ENCODE results near the gene TPTE2. TPM values are rescaled to one million over a fixed set of nuclear protein-coding genes. Genes with fewer than 3 reads are reported as not detected.
"Not testable (repeated sequence)": the region's sequence is repeated elsewhere in the genome, so short reads cannot be mapped to it uniquely, and the experiment has no call there.

The TPTE2 gene
- total RNA-seq, 4 donors from 2014 or later: not detected

GRCh38 chr13:19519049-19519448, 42.3 kb downstream of the TPTE2 start:
- H3K36me3 ChIP-seq: no peaks in the 10 kb centered on the region
- DNase-seq: no peak
- no peak overlapping the region for H3K27ac ChIP-seq
- no peaks in the 10 kb centered on the region for H3K27me3 ChIP-seq
- TF ChIP-seq CTCF (IDR thresholded peaks at IDR 0.05) (no peak), POLR2A (IDR thresholded peaks at IDR 0.05) (no peak)
- no peaks in the 10 kb centered on the region for H3K4me1 ChIP-seq
- intact Hi-C loops (cut with DNase I): no loop called here
- no peak overlapping the region for H3K4me3 ChIP-seq
- no peaks in the 10 kb centered on the region for H3K9me3 ChIP-seq

- H3K36me3 ChIP-seq; DNase-seq; intact Hi-C loops (cut with DNase I); H3K4me1 ChIP-seq; H3K27ac ChIP-seq; H3K9me3 ChIP-seq; H3K27me3 ChIP-seq; H3K4me3 ChIP-seq: not testable (repeated sequence)
- WGBS, 2 donors: 63 to 84% methylated on average over 5 of the region's 5 CpGs
Measured at GRCh38 chr13:19507623-19508022, 53.7 kb downstream of the TPTE2 start.

GRCh38 chr13:19460126-19460525, 101.2 kb downstream of the TPTE2 start:
- H3K4me3 ChIP-seq; H3K27me3 ChIP-seq; H3K36me3 ChIP-seq; H3K27ac ChIP-seq; H3K9me3 ChIP-seq; H3K4me1 ChIP-seq; DNase-seq; intact Hi-C loops (cut with DNase I): not testable (repeated sequence)
- WGBS, 2 donors: 57 to 63% methylated on average over 8 to 9 of the region's 9 CpGs

- peak in 3 of 6 experiments; percentile 15 to 25 (median 15) for TF ChIP-seq CTCF (IDR thresholded peaks at IDR 0.05)
- intact Hi-C loops (cut with DNase I); H3K4me1 ChIP-seq; H3K27ac ChIP-seq; H3K36me3 ChIP-seq; H3K4me3 ChIP-seq; H3K27me3 ChIP-seq; H3K9me3 ChIP-seq; DNase-seq: not testable (repeated sequence)
- WGBS, 2 donors: 0% methylated on average over 2 of the region's 2 CpGs; no CpG with 5 or more reads in 1 of the 2 donors
Measured at GRCh38 chr13:19439056-19439686, 122.2 kb downstream of the TPTE2 start.

- H3K27me3 ChIP-seq; H3K36me3 ChIP-seq; H3K4me1 ChIP-seq; DNase-seq; H3K27ac ChIP-seq; intact Hi-C loops (cut with DNase I); H3K4me3 ChIP-seq; H3K9me3 ChIP-seq: not testable (repeated sequence)
- 62 to 73% methylated on average over 6 of the region's 6 CpGs for WGBS, 2 donors
Measured at GRCh38 chr13:19437780-19438179, 123.6 kb downstream of the TPTE2 start.

DNA sequence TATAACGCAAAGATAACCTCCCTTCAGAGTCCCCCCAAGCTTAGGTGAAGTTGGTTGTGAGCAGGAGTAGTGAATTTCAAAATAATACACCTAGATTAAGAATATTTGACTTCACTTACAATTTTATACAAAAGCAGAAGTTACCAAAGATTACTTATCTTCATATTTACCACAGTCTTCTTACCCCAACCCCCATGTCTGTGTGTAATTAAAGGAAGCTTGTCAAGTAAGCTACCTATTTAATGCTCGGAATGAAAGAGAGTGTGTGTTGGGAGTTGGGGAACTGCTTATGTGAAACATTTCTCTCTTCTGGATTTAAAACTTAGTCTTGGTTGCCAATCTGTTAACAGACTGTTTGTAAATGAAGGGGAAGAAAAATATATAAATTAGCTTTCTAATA, 139.1 kb downstream of the TPTE2 start:
- DNase-seq; H3K9me3 ChIP-seq; H3K27ac ChIP-seq; H3K4me1 ChIP-seq; H3K27me3 ChIP-seq; intact Hi-C loops (cut with DNase I); H3K4me3 ChIP-seq; H3K36me3 ChIP-seq: not testable (repeated sequence)
- WGBS, 2 donors: 60 to 77% methylated on average over 2 of the region's 2 CpGs

- intact Hi-C loops (cut with DNase I); H3K36me3 ChIP-seq; DNase-seq; H3K27ac ChIP-seq; H3K4me1 ChIP-seq; H3K27me3 ChIP-seq; H3K4me3 ChIP-seq: not testable (repeated sequence)
- H3K9me3 ChIP-seq: peaks cover 0 to 11% (median 0%) of the 10 kb centered on the region in 3 donors
- WGBS, 2 donors: no CpG with 5 or more reads among the region's 4 CpGs
Measured at GRCh38 chr13:19412494-19412893, 148.8 kb downstream of the TPTE2 start.

GRCh38 chr13:19382746-19383511, 178.4 kb downstream of the TPTE2 start:
- H3K36me3 ChIP-seq; H3K4me1 ChIP-seq; H3K27me3 ChIP-seq; H3K27ac ChIP-seq; intact Hi-C loops (cut with DNase I); DNase-seq; H3K9me3 ChIP-seq; H3K4me3 ChIP-seq: not testable (repeated sequence)
- 73 to 76% methylated on average over 10 to 17 of the region's 32 CpGs for WGBS, 2 donors
